IMR-90 (cell line): Measurements from ENCODE around the gene ACYP2. TPM values are rescaled to one million over a fixed set of nuclear protein-coding genes. Genes with fewer than 3 reads are reported as not detected.

Source experiments
- ATAC-seq: fragments of 200-7000 bp; cut with Tn5 transposase; 2 replicates; pipeline ENCODE4 v1.9.1; 2020; ENCODE audit warnings: low read depth, mild to moderate bottlenecking, moderate library complexity
- BruUV-seq: library from RNA; stranded (reverse); fragments of 400-500 nt; replicated peaks from 2 replicates; lab custom pipeline; 2021; lab: Mats Ljungman, UMichigan
- CTCF ChIA-PET: fragments of 300-600 bp; formaldehyde crosslinking; extraction: SDS; loops from one replicate; lab custom pipeline; 2021; ENCODE audit warnings: antibody characterized with exemption; lab: Yijun Ruan, JAX
- POLR2A ChIA-PET: fragments of 300-600 bp; sonication (Branson Sonifier 250); formaldehyde crosslinking; loops from one replicate; lab custom pipeline; 2022; ENCODE audit warnings: antibody characterized with exemption; ENCODE audit not compliant: unreplicated experiment; lab: Charles Lee
- DNase-seq: peaks from one replicate; pipeline ENCODE4 v3.0.0; 2013
- H2AFZ ChIP-seq: replicated peaks from 2 replicates; pipeline ENCODE3; 2013; ENCODE audit warnings: low read length, mild to moderate bottlenecking; ENCODE audit not compliant: poor library complexity
- H2AK5ac ChIP-seq: 2 replicates; pipeline ENCODE4 v1.6.1; 2013; ENCODE audit warnings: low read depth, low read length, inconsistent platforms
- H2AK9ac ChIP-seq: replicated peaks from 2 replicates; pipeline ENCODE3; 2013; ENCODE audit warnings: mild to moderate bottlenecking, low read depth, low read length, moderate library complexity; ENCODE audit not compliant: poor library complexity
- H2BK120ac ChIP-seq: 2 replicates; pipeline ENCODE4 v1.6.1; 2013; ENCODE audit warnings: low read depth, low read length, inconsistent platforms
- H2BK15ac ChIP-seq: 3 replicates; pipeline ENCODE4 v1.6.1; 2013; ENCODE audit warnings: low read depth, low read length, inconsistent platforms
- H2BK20ac ChIP-seq: 2 replicates; pipeline ENCODE4 v1.6.1; 2013; ENCODE audit warnings: low read depth, mild to moderate bottlenecking, inconsistent platforms, low read length, moderate library complexity
- H2BK5ac ChIP-seq: 2 replicates; pipeline ENCODE4 v1.6.1; 2013; ENCODE audit warnings: mild to moderate bottlenecking, low read depth, low read length, inconsistent platforms; ENCODE audit not compliant: poor library complexity, severe bottlenecking
- H3K14ac ChIP-seq: replicated peaks from 2 replicates; pipeline ENCODE4 v1.6.1; 2013; ENCODE audit warnings: low read depth, low read length, inconsistent platforms
- H3K18ac ChIP-seq: 2 replicates; pipeline ENCODE4 v1.6.1; 2013; ENCODE audit warnings: low read depth, low read length, control low read depth
- H3K23ac ChIP-seq: 2 replicates; pipeline ENCODE4 v1.6.1; 2013; ENCODE audit warnings: low read depth, low read length, inconsistent platforms
- H3K27ac ChIP-seq: 2 replicates; pipeline ENCODE4 v1.5.1; 2013; ENCODE audit warnings: mild to moderate bottlenecking, control low read depth, low read length; ENCODE audit not compliant: insufficient read depth
- H3K27me3 ChIP-seq: 2 replicates; pipeline ENCODE4 v1.6.1; 2013; ENCODE audit warnings: low read length; ENCODE audit not compliant: control insufficient read depth, insufficient read depth
- H3K36me3 ChIP-seq: 2 replicates; pipeline ENCODE4 v1.6.1; 2013; ENCODE audit warnings: low read length, mixed read lengths; ENCODE audit not compliant: control insufficient read depth, insufficient read depth
- H3K4ac ChIP-seq: 2 replicates; pipeline ENCODE4 v1.6.1; 2013; ENCODE audit warnings: low read depth, low read length, inconsistent platforms
- H3K4me1 ChIP-seq: 2 replicates; pipeline ENCODE4 v1.6.1; 2013; ENCODE audit warnings: low read length, mixed read lengths; ENCODE audit not compliant: control insufficient read depth, insufficient read depth
- H3K4me2 ChIP-seq: 2 replicates; pipeline ENCODE4 v1.6.1; 2013; ENCODE audit warnings: low read depth, mild to moderate bottlenecking, control low read depth, low read length, moderate library complexity
- H3K4me3 ChIP-seq: 2 replicates; pipeline ENCODE4 v1.5.1; 2013; ENCODE audit warnings: low read depth, mild to moderate bottlenecking, control low read depth, low read length, moderate library complexity; ENCODE audit not compliant: insufficient read depth
- H3K56ac ChIP-seq: 2 replicates; pipeline ENCODE4 v1.6.1; 2013; ENCODE audit warnings: low read length, inconsistent platforms; ENCODE audit not compliant: insufficient read depth; ENCODE audit errors: extremely low read depth
- H3K79me1 ChIP-seq, 2 experiments: 2 replicates each; pipeline ENCODE4 v1.6.1; 2013; ENCODE audit warnings: low read length in 2 of 2, inconsistent platforms in 1 of 2, low read depth in 1 of 2
- H3K9ac ChIP-seq: 2 replicates; pipeline ENCODE4 v1.6.1; 2013; ENCODE audit warnings: low read depth, low read length, control low read depth
- H3K9me1 ChIP-seq: 2 replicates; pipeline ENCODE4 v1.6.1; 2013; ENCODE audit warnings: low read length, inconsistent platforms; ENCODE audit not compliant: insufficient read depth
- H3K9me3 ChIP-seq: 2 replicates; pipeline ENCODE4 v1.6.1; 2013; ENCODE audit warnings: low read length; ENCODE audit not compliant: control insufficient read depth, insufficient read depth
- H4K20me1 ChIP-seq: 2 replicates; pipeline ENCODE4 v1.6.1; 2013; ENCODE audit warnings: low read length, inconsistent platforms; ENCODE audit not compliant: insufficient read depth
- H4K5ac ChIP-seq: 2 replicates; pipeline ENCODE4 v1.6.1; 2013; ENCODE audit warnings: mild to moderate bottlenecking, low read depth, low read length, control low read depth
- H4K8ac ChIP-seq, 2 experiments: 2 replicates each; pipeline ENCODE4 v1.6.1; 2013; ENCODE audit warnings: low read depth in 2 of 2, low read length in 2 of 2, control low read depth in 1 of 2, inconsistent platforms in 1 of 2
- H4K91ac ChIP-seq: 2 replicates; pipeline ENCODE4 v1.6.1; 2013; ENCODE audit warnings: low read depth, low read length, inconsistent platforms; ENCODE audit not compliant: insufficient read depth
- CHD1 ChIP-seq: IDR thresholded peaks from 2 replicates; pipeline ENCODE4 v1.6.1; 2012; ENCODE audit warnings: low read depth, low read length, improper control_type of control experiment
- MAZ ChIP-seq: IDR thresholded peaks from 2 replicates; pipeline ENCODE4 v1.6.1; 2012; ENCODE audit warnings: low read depth, mild to moderate bottlenecking, low read length, improper control_type of control experiment, moderate library complexity, borderline replicate concordance
- MXI1 ChIP-seq: IDR thresholded peaks from 2 replicates; pipeline ENCODE4 v1.6.1; 2012; ENCODE audit warnings: low read depth, mild to moderate bottlenecking, low read length, moderate library complexity, borderline replicate concordance
- NFE2L2 ChIP-seq: fragments of 150-350 bp; IDR thresholded peaks from 2 replicates; pipeline ENCODE4 v1.6.1; 2016; ENCODE audit warnings: low read depth, mild to moderate bottlenecking, low read length
- POLR2A ChIP-seq: IDR thresholded peaks from 2 replicates; pipeline ENCODE4 v1.6.1; 2012; ENCODE audit warnings: mild to moderate bottlenecking, low read depth, low read length
- RAD21 ChIP-seq: IDR thresholded peaks from 2 replicates; pipeline ENCODE4 v1.6.1; 2012; ENCODE audit warnings: low read length, improper control_type of control experiment
- RFX5 ChIP-seq: IDR thresholded peaks from 2 replicates; pipeline ENCODE4 v1.8.0; 2012; ENCODE audit warnings: low read depth, mild to moderate bottlenecking, low read length, moderate library complexity
- SMC3 ChIP-seq: fragments of 150-350 bp; IDR thresholded peaks from 2 replicates; pipeline ENCODE4 v1.6.1; 2016; ENCODE audit warnings: low read depth, mild to moderate bottlenecking, antibody characterized with exemption, low read length, moderate library complexity
- WGBS, 2 experiments: methylation state at CpG; one replicate each; pipeline versions ENCODE4 v1.1.5 to v1.1.7; 2013; ENCODE audit warnings: missing lambda C conversion rate in 2 of 2; ENCODE audit not compliant: insufficient read length in 1 of 2; ENCODE audit errors: extremely low coverage in 2 of 2; 5-methylcytosine and 5-hydroxymethylcytosine counted together
- dilution Hi-C: fragments of 300-500 bp; cut with HindIII; formaldehyde crosslinking; loops from one replicate; pipeline ENCODE4 v1.14.3; 2018; ENCODE audit warnings: low sequenced_read_pairs; ENCODE audit not compliant: unreplicated experiment
- in situ Hi-C: fragments of 300-500 bp; cut with MboI; formaldehyde crosslinking; loops from 3 replicates; pipeline ENCODE4 v1.14.3; 2019; ENCODE audit warnings: low sequenced_read_pairs, inconsistent platforms, mixed read lengths
- intact Hi-C: fragments of 100-400 bp; cut with micrococcal nuclease; formaldehyde crosslinking; loops from 2 replicates; pipeline ENCODE4 v1.10.0; 2022
- polyA plus RNA-seq, 3 experiments: library from polyadenylated mRNA; depleted of rRNA; stranded (reverse); fragments of >200 nt; gene quantifications; 2 replicates each; pipeline ENCODE4 v1.2.3, GENCODE V29; 2012; ENCODE audit warnings: low replicate concordance in 1 of 3
- total RNA-seq: library from RNA; depleted of rRNA; stranded (reverse); fragments of >200 nt; gene quantifications from 2 replicates; pipeline ENCODE4 v1.2.3, GENCODE V29; 2012

Gene ACYP2
- total and polyA plus RNA-seq, 2 of the 4 experiments (the other 2 are of a cell fraction), result 3.9 to 7.4 TPM

DNA sequence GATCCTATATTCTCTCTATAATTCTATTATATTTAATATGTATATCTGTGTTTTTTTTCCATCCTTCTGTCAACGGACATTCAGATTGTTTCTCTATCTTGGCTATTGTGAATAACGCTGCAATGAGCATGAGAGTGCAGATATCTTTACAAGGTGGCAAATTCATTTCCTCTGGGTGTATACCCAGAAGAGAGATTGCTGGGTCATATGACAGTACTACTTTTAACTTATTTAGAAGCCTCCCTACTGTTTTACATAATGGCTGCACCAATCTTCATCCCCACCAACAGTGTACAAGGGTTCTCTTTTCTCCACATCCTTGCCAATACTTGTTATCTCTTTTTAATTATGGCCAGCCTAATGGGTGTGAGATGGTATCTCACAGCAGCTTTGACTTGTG is 74.1 kb downstream of the ACYP2 start:
- BruUV-seq, result no TSS peak
- no peak overlapping the region for H4K5ac ChIP-seq
- H4K8ac ChIP-seq, result no peak overlapping the region
- no peak overlapping the region for H2AK9ac ChIP-seq
- no peak overlapping the region for H3K9ac ChIP-seq
- no peaks in the 10 kb centered on the region for H3K9me1 ChIP-seq
- H3K56ac ChIP-seq, result no peak overlapping the region
- dilution Hi-C loops, result no loop called here
- H3K9me3 ChIP-seq, result no peaks in the 10 kb centered on the region
- no peaks in the 10 kb centered on the region for H3K36me3 ChIP-seq
- ChIA-PET POLR2A (no interaction called here), CTCF (no interaction called here)
- H3K4ac ChIP-seq, result no peak overlapping the region
- WGBS, 2 experiments, result no CpG with 5 or more reads among the region's 2 CpGs
- H2BK5ac ChIP-seq, result no peak overlapping the region
- H3K4me3 ChIP-seq, result no peak overlapping the region
- in situ Hi-C loops, result no loop called here
- TF ChIP-seq POLR2A, result no peak
- TF ChIP-seq CHD1, result no peak
- no peak for TF ChIP-seq RAD21
- no peak for TF ChIP-seq RFX5
- TF ChIP-seq SMC3, result no peak
- no peak for TF ChIP-seq MXI1
- no peak for TF ChIP-seq NFE2L2
- no peak for TF ChIP-seq MAZ
- no peak overlapping the region for H3K27ac ChIP-seq
- H3K27me3 ChIP-seq, result no peaks in the 10 kb centered on the region
- H2AK5ac ChIP-seq, result no peak overlapping the region
- H3K23ac ChIP-seq, result no peak overlapping the region
- no peak overlapping the region for H3K14ac ChIP-seq
- no peak overlapping the region for H2AFZ ChIP-seq
- intact Hi-C loops, result no loop called here
- no peak overlapping the region for H3K18ac ChIP-seq
- no peak overlapping the region for H3K4me2 ChIP-seq
- DNase-seq (no peak), ATAC-seq (no peak)
- H4K20me1 ChIP-seq, result no peaks in the 10 kb centered on the region
- no peaks in the 10 kb centered on the region for H3K4me1 ChIP-seq
- H3K79me1 ChIP-seq, result no peaks in the 10 kb centered on the region
- H4K91ac ChIP-seq, result no peak overlapping the region
- no peak overlapping the region for H2BK120ac ChIP-seq
- H2BK15ac ChIP-seq, result no peak overlapping the region
- H2BK20ac ChIP-seq, result no peak overlapping the region
